K562 (cell line): ENCODE results near the gene MEX3D.

Experiments
- CBX2 ChIP-seq: fragments of 200-600 bp; sonication (generic); IDR thresholded peaks from one replicate; pipeline ENCODE4 v1.6.1; 2012; ENCODE audit warnings: mild to moderate bottlenecking, low read length, inconsistent platforms; ENCODE audit not compliant: insufficient read depth, poor library complexity, severe bottlenecking
- DIDO1 ChIP-seq: fragments of 450-650 bp; IDR thresholded peaks from 2 replicates; pipeline ENCODE4 v1.6.1; 2016; ENCODE audit warnings: low read depth, missing biosample characterization, missing genetic modification characterization
- ETV1 ChIP-seq: fragments of 450-650 bp; conservative IDR thresholded peaks from 2 replicates; pipeline ENCODE4 v1.6.1; 2016; ENCODE audit warnings: missing genetic modification characterization, control low read depth, low read depth, missing compliant biosample characterization
- FOS ChIP-seq: IDR thresholded peaks from 3 replicates; pipeline ENCODE4 v1.6.1; 2011; ENCODE audit not compliant: insufficient read length; ENCODE audit errors: extremely low read depth
- MAFK ChIP-seq: IDR thresholded peaks from 2 replicates; pipeline ENCODE4 v1.6.1; 2011; ENCODE audit warnings: low read length, improper control_type of control experiment
- MTA3 ChIP-seq: fragments of 450-650 bp; formaldehyde crosslinking; IDR thresholded peaks from 2 replicates; pipeline ENCODE4 v1.6.1; 2017; ENCODE audit warnings: mild to moderate bottlenecking, borderline replicate concordance
- NFIC ChIP-seq: fragments of 450-650 bp; IDR thresholded peaks from 2 replicates; pipeline ENCODE4 v1.6.1; 2017; ENCODE audit warnings: mild to moderate bottlenecking, inconsistent platforms
- TAF1 ChIP-seq: IDR thresholded peaks from 2 replicates; pipeline ENCODE4 v1.6.1; 2011; ENCODE audit warnings: mild to moderate bottlenecking, low read length, moderate library complexity; ENCODE audit not compliant: insufficient read depth, control insufficient read depth, severe bottlenecking; ENCODE audit errors: extremely low read depth
- TEAD4 ChIP-seq, 2 experiments: sonication (generic) in 1 of 2; formaldehyde crosslinking in 1 of 2; IDR thresholded peaks; 2 replicates each; pipeline versions ENCODE4 v1.6.1 to v1.8.0; 2012 to 2022; ENCODE audit warnings: borderline replicate concordance in 1 of 2, inconsistent platforms in 1 of 2, low read length in 1 of 2, mild to moderate bottlenecking in 1 of 2, missing genetic modification reagents in 1 of 2
- TOE1 ChIP-seq, 2 experiments: fragments of 450-650 bp in 1 of 2; sonication (generic) in 1 of 2; formaldehyde crosslinking in 1 of 2; IDR thresholded peaks; 2 replicates each; pipeline versions ENCODE4 v1.7.1 to v1.8.0; 2016 to 2022; ENCODE audit warnings: borderline replicate concordance in 2 of 2, mild to moderate bottlenecking in 2 of 2, antibody characterized with exemption in 1 of 2, inconsistent platforms in 1 of 2, low read depth in 1 of 2, missing genetic modification reagents in 1 of 2, moderate library complexity in 1 of 2
- YY1 ChIP-seq, 3 experiments: IDR thresholded peaks; 2 replicates each; pipeline ENCODE4 v1.6.1; 2011; ENCODE audit warnings: low read length in 2 of 3, mild to moderate bottlenecking in 2 of 3, moderate library complexity in 2 of 3, borderline replicate concordance in 1 of 3, control low read depth in 1 of 3, low read depth in 1 of 3; ENCODE audit not compliant: insufficient read depth in 3 of 3, insufficient replicate concordance in 2 of 3, control insufficient read depth in 1 of 3, insufficient read length in 1 of 3; ENCODE audit errors: extremely low read depth in 1 of 3
- ZNF232 ChIP-seq: sonication (generic); formaldehyde crosslinking; IDR thresholded peaks from 2 replicates; pipeline ENCODE4 v1.8.0; 2022; ENCODE audit warnings: mild to moderate bottlenecking, missing genetic modification reagents
- TF ChIP-seq, protein P1 (sequence below), 2 experiments: IDR thresholded peaks; 2 replicates each; pipeline ENCODE4 v1.6.1; 2011; ENCODE audit warnings: borderline replicate concordance in 1 of 2, control low read depth in 1 of 2, low read depth in 1 of 2, low read length in 1 of 2, mild to moderate bottlenecking in 1 of 2, mixed read lengths in 1 of 2, moderate library complexity in 1 of 2; ENCODE audit not compliant: insufficient read depth in 1 of 2, insufficient read length in 1 of 2, poor library complexity in 1 of 2, severe bottlenecking in 1 of 2; ENCODE audit errors: extremely low read depth in 1 of 2
- TF ChIP-seq, protein P2 (sequence below), 3 experiments: IDR thresholded peaks in 2 of 3; conservative IDR thresholded peaks in 1 of 3; 2 replicates each; pipeline ENCODE4 v1.5.1; 2011 to 2012; ENCODE audit warnings: low read length in 3 of 3, mild to moderate bottlenecking in 3 of 3, control low read depth in 2 of 3, improper control_type of control experiment in 1 of 3, inconsistent platforms in 1 of 3, low read depth in 1 of 3, mixed read lengths in 1 of 3, moderate library complexity in 1 of 3; ENCODE audit not compliant: insufficient read depth in 2 of 3

DNA sequence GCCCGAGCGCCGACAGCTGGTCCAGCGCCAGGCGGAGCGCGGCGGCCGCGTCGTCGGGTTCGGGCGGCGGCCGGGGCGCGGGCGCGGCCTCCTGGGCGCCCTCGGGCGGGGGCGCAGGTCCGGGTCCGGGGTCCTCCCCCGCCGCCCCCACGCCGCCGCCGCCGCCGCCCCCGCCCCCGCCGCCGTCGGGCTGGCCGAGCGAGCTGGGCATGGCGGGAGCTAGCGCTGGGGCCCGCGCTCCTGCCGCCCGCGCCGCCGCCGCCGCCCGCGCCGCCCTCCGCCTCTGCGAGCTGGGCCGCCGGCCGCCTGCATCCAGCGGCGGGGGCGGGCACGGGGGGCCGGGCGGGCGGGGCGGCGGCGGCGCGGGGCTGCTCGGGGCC, 287 bp downstream of the MEX3D start:
- TF ChIP-seq FOS, result no peak
- TF ChIP-seq ETV1, result no peak
- no peak for TF ChIP-seq TAF1
- TF ChIP-seq, protein P1, sequence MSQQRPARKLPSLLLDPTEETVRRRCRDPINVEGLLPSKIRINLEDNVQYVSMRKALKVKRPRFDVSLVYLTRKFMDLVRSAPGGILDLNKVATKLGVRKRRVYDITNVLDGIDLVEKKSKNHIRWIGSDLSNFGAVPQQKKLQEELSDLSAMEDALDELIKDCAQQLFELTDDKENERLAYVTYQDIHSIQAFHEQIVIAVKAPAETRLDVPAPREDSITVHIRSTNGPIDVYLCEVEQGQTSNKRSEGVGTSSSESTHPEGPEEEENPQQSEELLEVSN (IDR thresholded peaks at IDR 0.05; ENCODE audit: borderline replicate concordance in 1 of 2, extremely low read depth in 1 of 2, insufficient read depth in 1 of 2, insufficient read length in 1 of 2, low read depth in 1 of 2, low read length in 1 of 2, poor library complexity in 1 of 2, severe bottlenecking in 1 of 2), result no peak
- no peak for TF ChIP-seq TOE1 (IDR thresholded peaks at IDR 0.05; ENCODE audit: borderline replicate concordance)
- TF ChIP-seq TOE1 (CRISPR knock-in tag; IDR thresholded peaks at IDR 0.05; ENCODE audit: borderline replicate concordance, low read depth), result no peak
- TF ChIP-seq DIDO1, result no peak
- no peak for TF ChIP-seq TEAD4 (IDR thresholded peaks at IDR 0.05; ENCODE audit: low read length)
- no peak for TF ChIP-seq TEAD4 (CRISPR knock-in tag; IDR thresholded peaks at IDR 0.05; ENCODE audit: borderline replicate concordance)
- TF ChIP-seq, protein P2, sequence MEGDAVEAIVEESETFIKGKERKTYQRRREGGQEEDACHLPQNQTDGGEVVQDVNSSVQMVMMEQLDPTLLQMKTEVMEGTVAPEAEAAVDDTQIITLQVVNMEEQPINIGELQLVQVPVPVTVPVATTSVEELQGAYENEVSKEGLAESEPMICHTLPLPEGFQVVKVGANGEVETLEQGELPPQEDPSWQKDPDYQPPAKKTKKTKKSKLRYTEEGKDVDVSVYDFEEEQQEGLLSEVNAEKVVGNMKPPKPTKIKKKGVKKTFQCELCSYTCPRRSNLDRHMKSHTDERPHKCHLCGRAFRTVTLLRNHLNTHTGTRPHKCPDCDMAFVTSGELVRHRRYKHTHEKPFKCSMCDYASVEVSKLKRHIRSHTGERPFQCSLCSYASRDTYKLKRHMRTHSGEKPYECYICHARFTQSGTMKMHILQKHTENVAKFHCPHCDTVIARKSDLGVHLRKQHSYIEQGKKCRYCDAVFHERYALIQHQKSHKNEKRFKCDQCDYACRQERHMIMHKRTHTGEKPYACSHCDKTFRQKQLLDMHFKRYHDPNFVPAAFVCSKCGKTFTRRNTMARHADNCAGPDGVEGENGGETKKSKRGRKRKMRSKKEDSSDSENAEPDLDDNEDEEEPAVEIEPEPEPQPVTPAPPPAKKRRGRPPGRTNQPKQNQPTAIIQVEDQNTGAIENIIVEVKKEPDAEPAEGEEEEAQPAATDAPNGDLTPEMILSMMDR (IDR thresholded peaks at IDR 0.05 in 2 of 3, conservative IDR thresholded peaks at IDR 0.05 in 1 of 3; ENCODE audit: insufficient read depth in 2 of 3, low read depth in 1 of 3, low read length in 3 of 3), result no peak
- no peak for TF ChIP-seq MTA3
- TF ChIP-seq CBX2, result no peak
- TF ChIP-seq YY1 (IDR thresholded peaks at IDR 0.05; ENCODE audit: borderline replicate concordance in 1 of 3, control insufficient read depth in 1 of 3, extremely low read depth in 1 of 3, insufficient read depth in 3 of 3, insufficient read length in 1 of 3, insufficient replicate concordance in 2 of 3, low read depth in 1 of 3, low read length in 2 of 3), result no peak
- TF ChIP-seq MAFK, result no peak
- TF ChIP-seq ZNF232 (CRISPR knock-in tag), result no peak
- no peak for TF ChIP-seq NFIC
